GM21526 (cell line): ENCODE data around the gene ALB.

Source experiments
- ATAC-seq: cut with Tn5 transposase; IDR thresholded peaks from one replicate; pipeline ENCODE4 v1.9.1; 2021; ENCODE audit warnings: moderate library complexity; ENCODE audit not compliant: unreplicated experiment, low FRiP score

The ALB gene

DNA sequence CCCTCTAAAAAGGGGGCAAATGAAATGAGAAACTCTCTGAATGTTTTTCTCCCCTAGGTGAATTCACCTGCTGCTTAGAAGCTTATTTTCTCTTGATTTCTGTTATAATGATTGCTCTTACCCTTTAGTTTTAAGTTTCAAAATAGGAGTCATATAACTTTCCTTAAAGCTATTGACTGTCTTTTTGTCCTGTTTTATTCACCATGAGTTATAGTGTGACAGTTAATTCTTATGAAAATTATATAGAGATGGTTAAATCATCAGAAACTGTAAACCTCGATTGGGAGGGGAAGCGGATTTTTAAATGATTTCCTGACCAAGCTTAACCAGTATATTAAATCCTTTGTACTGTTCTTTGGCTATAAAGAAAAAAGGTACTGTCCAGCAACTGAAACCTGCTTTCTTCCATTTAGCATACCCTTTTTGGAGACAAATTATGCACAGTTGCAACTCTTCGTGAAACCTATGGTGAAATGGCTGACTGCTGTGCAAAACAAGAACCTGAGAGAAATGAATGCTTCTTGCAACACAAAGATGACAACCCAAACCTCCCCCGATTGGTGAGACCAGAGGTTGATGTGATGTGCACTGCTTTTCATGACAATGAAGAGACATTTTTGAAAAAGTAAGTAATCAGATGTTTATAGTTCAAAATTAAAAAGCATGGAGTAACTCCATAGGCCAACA lies 4.2 kb downstream of the ALB start:
- ATAC-seq = no peak

DNA sequence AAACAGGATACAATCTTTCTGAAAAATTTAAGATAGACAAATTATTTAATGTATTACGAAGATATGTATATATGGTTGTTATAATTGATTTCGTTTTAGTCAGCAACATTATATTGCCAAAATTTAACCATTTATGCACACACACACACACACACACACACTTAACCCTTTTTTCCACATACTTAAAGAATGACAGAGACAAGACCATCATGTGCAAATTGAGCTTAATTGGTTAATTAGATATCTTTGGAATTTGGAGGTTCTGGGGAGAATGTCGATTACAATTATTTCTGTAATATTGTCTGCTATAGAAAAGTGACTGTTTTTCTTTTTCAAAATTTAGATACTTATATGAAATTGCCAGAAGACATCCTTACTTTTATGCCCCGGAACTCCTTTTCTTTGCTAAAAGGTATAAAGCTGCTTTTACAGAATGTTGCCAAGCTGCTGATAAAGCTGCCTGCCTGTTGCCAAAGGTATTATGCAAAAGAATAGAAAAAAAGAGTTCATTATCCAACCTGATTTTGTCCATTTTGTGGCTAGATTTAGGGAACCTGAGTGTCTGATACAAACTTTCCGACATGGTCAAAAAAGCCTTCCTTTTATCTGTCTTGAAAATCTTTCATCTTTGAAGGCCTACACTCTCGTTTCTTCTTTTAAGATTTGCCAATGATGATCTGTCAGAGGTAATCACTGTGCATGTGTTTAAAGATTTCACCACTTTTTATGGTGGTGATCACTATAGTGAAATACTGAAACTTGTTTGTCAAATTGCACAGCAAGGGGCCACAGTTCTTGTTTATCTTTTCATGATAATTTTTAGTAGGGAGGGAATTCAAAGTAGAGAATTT lies 5.2 kb downstream of the ALB start:
- no peak for ATAC-seq

DNA sequence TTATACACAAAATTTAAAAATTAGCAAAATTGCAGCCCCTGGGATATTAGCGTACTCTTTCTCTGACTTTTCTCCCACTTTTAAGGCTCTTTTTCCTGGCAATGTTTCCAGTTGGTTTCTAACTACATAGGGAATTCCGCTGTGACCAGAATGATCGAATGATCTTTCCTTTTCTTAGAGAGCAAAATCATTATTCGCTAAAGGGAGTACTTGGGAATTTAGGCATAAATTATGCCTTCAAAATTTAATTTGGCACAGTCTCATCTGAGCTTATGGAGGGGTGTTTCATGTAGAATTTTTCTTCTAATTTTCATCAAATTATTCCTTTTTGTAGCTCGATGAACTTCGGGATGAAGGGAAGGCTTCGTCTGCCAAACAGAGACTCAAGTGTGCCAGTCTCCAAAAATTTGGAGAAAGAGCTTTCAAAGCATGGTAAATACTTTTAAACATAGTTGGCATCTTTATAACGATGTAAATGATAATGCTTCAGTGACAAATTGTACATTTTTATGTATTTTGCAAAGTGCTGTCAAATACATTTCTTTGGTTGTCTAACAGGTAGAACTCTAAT lies 6.0 kb downstream of the ALB start:
- no peak for ATAC-seq

DNA sequence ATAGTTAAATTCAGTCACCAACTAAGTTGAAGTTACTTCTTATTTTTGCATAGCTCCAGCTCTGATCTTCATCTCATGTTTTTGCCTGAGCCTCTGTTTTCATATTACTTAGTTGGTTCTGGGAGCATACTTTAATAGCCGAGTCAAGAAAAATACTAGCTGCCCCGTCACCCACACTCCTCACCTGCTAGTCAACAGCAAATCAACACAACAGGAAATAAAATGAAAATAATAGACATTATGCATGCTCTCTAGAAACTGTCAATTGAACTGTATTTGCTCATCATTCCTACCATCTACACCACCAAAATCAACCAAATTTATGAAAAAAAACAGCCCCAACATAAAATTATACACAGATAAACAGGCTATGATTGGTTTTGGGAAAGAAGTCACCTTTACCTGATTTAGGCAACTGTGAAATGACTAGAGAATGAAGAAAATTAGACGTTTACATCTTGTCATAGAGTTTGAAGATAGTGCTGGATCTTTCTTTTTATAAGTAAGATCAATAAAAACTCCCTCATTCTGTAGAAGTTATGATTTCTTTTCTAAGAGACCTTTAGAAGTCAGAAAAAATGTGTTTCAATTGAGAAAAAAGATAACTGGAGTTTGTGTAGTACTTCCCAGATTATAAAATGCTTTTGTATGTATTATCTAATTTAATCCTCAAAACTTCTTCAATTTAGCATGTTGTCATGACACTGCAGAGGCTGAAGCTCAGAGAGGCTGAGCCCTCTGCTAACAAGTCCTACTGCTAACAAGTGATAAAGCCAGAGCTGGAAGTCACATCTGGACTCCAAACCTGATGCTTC lies 7.0 kb downstream of the ALB start:
- no peak for ATAC-seq

DNA sequence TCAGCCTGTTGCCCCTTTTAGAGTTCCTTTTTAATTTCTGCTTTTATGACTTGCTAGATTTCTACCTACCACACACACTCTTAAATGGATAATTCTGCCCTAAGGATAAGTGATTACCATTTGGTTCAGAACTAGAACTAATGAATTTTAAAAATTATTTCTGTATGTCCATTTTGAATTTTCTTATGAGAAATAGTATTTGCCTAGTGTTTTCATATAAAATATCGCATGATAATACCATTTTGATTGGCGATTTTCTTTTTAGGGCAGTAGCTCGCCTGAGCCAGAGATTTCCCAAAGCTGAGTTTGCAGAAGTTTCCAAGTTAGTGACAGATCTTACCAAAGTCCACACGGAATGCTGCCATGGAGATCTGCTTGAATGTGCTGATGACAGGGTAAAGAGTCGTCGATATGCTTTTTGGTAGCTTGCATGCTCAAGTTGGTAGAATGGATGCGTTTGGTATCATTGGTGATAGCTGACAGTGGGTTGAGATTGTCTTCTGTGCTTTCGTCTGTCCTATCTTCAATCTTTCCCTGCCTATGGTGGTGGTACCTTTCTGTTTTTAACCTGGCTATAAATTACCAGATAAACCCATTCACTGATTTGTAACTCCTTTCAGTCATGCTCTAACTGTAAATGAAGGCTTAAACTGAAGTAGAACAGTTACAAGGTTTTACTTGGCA lies 7.8 kb downstream of the ALB start:
- ATAC-seq = no peak

DNA sequence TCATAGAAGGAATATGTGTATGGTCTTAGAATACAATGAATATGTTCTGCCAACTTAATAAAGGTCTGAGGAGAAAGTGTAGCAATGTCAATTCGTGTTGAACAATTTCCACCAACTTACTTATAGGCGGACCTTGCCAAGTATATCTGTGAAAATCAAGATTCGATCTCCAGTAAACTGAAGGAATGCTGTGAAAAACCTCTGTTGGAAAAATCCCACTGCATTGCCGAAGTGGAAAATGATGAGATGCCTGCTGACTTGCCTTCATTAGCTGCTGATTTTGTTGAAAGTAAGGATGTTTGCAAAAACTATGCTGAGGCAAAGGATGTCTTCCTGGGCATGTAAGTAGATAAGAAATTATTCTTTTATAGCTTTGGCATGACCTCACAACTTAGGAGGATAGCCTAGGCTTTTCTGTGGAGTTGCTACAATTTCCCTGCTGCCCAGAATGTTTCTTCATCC lies 9.2 kb downstream of the ALB start:
- no peak for ATAC-seq

DNA sequence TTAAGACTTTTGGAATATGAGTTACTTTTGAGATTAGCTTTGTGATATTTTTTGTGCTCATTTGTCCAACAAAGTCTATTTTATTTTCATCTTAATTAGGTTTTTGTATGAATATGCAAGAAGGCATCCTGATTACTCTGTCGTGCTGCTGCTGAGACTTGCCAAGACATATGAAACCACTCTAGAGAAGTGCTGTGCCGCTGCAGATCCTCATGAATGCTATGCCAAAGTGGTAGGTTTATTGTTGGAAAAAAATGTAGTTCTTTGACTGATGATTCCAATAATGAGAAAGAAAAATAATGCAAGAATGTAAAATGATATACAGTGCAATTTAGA lies 10.8 kb downstream of the ALB start:
- no peak for ATAC-seq

DNA sequence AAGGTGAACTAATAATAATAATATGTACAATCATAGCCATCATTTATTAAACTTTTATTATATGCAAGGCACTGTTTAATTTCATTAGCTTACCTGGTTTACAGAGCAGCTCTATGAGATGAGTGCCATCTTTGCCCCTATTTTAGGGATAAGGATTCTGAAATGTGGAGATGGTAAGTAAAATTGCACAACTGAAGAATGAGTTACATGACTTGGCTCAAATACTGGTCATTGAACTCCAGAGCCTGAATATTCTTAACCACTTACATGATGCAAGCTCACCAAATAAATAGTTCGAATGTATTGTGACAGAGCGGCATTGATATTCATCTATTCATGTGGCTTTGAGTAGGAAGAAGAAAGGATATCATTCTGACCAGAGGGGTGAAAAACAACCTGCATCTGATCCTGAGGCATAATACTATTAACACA lies 11.7 kb downstream of the ALB start:
- no peak for ATAC-seq

DNA sequence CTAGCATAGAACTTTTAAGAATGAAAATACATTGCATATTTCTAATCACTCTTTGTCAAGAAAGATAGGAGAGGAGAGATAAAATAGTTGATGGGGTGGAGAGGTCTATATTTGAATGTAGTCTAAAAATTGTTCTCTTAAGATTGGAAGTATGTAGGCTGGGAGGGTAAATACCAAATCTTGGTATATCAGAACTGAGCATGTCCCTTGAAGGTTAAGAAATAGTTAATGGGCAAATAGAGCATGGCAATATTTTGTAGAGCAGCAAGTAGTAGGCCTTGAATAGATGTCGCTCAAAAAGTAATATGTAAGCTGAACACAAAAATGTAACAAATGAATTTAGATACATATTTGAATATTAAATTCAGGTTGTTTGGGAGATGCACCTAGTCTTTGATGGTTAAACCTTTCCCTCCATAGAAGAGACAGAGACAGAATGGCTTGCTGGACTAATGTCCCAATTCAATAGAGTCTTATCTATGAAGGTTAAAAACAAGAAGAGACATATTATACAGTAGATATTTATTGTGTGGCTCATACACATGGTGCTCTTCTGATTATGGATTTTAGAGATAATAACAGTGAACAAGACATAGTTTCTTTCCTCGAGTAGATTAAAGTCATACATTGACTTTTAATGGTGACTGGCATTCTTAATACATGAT lies 12.5 kb downstream of the ALB start:
- ATAC-seq = no peak

DNA sequence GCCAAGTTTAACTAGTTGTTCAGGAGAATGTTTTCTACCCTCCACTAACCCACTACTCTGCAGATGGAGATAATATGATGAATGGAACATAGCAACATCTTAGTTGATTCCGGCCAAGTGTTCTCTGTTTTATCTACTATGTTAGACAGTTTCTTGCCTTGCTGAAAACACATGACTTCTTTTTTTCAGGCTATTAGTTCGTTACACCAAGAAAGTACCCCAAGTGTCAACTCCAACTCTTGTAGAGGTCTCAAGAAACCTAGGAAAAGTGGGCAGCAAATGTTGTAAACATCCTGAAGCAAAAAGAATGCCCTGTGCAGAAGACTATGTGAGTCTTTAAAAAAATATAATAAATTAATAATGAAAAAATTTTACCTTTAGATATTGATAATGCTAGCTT lies 13.3 kb downstream of the ALB start:
- ATAC-seq = no peak

DNA sequence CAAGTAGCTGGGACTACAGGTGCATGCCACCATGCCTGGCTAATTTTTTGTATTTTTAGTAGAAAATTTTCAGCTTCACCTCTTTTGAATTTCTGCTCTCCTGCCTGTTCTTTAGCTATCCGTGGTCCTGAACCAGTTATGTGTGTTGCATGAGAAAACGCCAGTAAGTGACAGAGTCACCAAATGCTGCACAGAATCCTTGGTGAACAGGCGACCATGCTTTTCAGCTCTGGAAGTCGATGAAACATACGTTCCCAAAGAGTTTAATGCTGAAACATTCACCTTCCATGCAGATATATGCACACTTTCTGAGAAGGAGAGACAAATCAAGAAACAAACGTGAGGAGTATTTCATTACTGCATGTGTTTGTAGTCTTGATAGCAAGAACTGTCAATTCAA lies 13.9 kb downstream of the ALB start:
- no peak for ATAC-seq

DNA sequence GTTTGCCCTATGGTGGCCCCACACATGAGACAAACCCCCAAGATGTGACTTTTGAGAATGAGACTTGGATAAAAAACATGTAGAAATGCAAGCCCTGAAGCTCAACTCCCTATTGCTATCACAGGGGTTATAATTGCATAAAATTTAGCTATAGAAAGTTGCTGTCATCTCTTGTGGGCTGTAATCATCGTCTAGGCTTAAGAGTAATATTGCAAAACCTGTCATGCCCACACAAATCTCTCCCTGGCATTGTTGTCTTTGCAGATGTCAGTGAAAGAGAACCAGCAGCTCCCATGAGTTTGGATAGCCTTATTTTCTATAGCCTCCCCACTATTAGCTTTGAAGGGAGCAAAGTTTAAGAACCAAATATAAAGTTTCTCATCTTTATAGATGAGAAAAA lies 14.6 kb downstream of the ALB start:
- no peak for ATAC-seq

DNA sequence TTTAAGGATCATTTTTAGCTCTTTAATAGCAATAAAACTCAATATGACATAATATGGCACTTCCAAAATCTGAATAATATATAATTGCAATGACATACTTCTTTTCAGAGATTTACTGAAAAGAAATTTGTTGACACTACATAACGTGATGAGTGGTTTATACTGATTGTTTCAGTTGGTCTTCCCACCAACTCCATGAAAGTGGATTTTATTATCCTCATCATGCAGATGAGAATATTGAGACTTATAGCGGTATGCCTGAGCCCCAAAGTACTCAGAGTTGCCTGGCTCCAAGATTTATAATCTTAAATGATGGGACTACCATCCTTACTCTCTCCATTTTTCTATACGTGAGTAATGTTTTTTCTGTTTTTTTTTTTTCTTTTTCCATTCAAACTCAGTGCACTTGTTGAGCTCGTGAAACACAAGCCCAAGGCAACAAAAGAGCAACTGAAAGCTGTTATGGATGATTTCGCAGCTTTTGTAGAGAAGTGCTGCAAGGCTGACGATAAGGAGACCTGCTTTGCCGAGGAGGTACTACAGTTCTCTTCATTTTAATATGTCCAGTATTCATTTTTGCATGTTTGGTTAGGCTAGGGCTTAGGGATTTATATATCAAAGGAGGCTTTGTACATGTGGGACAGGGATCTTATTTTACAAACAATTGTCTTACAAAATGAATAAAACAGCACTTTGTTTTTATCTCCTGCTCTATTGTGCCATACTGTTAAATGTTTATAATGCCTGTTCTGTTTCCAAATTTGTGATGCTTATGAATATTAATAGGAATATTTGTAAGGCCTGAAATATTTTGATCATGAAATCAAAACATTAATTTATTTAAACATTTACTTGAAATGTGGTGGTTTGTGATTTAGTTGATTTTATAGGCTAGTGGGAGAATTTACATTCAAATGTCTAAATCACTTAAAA lies 15.3 kb downstream of the ALB start:
- ATAC-seq = no peak

DNA sequence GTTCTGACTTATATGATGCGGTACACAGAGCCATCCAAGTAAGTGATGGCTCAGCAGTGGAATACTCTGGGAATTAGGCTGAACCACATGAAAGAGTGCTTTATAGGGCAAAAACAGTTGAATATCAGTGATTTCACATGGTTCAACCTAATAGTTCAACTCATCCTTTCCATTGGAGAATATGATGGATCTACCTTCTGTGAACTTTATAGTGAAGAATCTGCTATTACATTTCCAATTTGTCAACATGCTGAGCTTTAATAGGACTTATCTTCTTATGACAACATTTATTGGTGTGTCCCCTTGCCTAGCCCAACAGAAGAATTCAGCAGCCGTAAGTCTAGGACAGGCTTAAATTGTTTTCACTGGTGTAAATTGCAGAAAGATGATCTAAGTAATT lies 16.5 kb downstream of the ALB start:
- ATAC-seq = no peak

DNA sequence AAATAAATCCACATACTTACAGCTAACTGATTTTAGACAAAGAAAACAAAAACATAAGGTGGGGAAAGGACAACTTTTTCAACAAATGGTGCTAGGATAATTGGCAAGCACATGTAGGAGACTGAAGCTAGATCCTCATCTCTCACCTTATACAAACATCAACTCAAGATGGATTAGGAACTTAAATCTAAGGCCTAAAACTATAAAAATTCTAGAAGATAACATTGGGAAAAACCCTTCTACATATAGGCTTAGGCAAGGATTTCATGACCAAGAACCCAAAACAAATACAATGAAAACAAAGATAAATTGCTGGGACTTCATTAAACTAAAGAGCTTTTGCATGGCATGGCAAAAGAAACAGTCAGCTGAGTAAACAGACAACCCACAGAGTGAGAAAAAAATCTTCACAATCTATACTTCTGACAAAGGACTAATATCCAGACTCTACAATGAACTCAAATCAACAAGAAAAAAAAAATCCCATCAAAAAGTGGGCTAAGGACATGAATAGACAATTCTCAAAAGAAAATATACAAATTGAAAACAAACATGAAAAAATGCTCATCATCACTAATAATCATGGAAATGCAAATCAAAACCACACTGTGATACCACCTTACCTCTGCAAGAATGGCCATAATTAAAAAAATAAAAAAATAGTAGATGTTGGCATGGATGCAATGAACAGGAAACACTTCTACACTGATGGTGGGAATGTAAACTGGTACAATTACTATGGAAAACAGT lies 17.8 kb downstream of the ALB start:
- no peak for ATAC-seq

DNA sequence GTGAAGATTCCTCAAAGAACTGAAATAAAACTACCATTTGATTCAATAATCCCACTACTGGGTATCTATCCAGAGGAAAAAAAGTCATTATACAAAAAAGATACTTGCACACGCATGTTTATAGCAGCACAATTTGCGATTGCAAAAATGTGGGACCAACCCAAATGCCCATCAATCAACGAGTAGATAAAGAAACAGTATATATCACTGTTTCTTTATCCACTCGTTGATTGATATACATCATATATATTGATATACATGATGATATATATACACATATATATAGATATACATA lies 18.3 kb downstream of the ALB start:
- ATAC-seq = no peak

DNA sequence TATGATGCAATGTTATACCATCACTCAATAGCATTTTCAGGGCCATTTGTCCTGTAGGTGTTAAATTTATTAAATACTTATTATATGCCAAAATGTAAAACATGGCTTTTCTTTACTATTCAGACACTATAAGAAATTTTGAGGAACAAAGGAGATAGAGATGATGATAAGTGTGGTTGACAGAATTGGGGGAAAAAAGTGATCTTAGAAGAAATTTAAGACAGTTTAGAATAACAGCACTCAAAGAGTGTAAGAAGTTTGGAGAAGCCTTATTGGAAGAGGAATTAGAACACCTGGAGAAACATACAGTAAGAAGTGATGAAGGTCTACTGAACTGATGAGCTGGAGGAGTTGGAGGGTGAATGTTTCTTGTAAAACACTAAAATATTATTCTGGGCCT lies 19.1 kb downstream of the ALB start:
- no peak for ATAC-seq

DNA sequence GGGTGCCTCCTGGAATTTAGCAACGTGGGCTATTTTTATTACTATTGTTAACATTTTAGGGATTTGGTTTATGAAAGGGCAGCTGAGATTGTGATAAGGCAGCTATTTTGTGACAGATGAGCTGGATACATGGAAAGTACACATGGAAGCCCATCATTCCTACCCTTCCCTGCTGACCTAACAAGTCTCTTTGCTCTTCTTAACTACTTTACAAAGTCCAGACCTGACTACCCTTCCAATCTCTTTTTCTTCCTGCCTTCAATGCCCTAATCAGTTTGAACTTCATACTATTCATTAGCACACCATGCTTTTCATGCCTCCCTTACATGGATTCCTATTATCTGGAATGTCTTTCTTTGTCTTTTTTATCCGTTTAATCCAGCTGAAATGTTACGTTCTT lies 22.6 kb downstream of the ALB start:
- no peak for ATAC-seq
